Activated CD4-positive, alpha-beta memory T cell treated with anti-CD3 and anti-CD28 coated beads, Interleukin-2, amount 10 ng/mL, durations not matched to agents 7 days and 5 days (primary cell): ENCODE data around the gene FMNL3. TPM values are rescaled to one million over a fixed set of nuclear protein-coding genes. Genes with fewer than 3 reads are reported as not detected.

Experiments used
- CTCF ChIA-PET: fragments of 350-600 bp; sonication (Branson Sonifier 250); formaldehyde crosslinking; loops from one replicate; lab custom pipeline; 2021; ENCODE audit warnings: antibody characterized with exemption, inconsistent platforms; lab: Charles Lee
- POLR2A ChIA-PET: fragments of 350-600 bp; sonication (Branson Sonifier 250); formaldehyde crosslinking; loops from one replicate; lab custom pipeline; 2021; ENCODE audit warnings: antibody characterized with exemption; lab: Charles Lee
- DNase-seq: peaks from one replicate; pipeline ENCODE4 v3.0.0-alpha.2; 2020
- H3K27ac Mint-ChIP-seq: one replicate; pipeline ENCODE4 v1.8.0; 2021; ENCODE audit warnings: mild to moderate bottlenecking, mixed read lengths
- H3K27me3 Mint-ChIP-seq: one replicate; pipeline ENCODE4 v1.8.0; 2021; ENCODE audit warnings: mixed read lengths
- H3K36me3 Mint-ChIP-seq: one replicate; pipeline ENCODE4 v1.8.0; 2021; ENCODE audit warnings: low read depth, mixed read lengths
- H3K4me1 Mint-ChIP-seq: one replicate; pipeline ENCODE4 v1.8.0; 2021; ENCODE audit warnings: mixed read lengths
- H3K4me3 Mint-ChIP-seq: one replicate; pipeline ENCODE4 v1.8.0; 2021; ENCODE audit warnings: mild to moderate bottlenecking, mixed read lengths
- H3K9me3 Mint-ChIP-seq: one replicate; pipeline ENCODE4 v1.8.0; 2021; ENCODE audit warnings: mixed read lengths
- total RNA-seq, 2 experiments: library from RNA; stranded (reverse); gene quantifications; one replicate each; pipeline ENCODE4 v1.2.3, GENCODE V29; 2021

Gene FMNL3
- total RNA-seq, 2 experiments from 2014 or later = 34.7 to 34.9 TPM

DNA sequence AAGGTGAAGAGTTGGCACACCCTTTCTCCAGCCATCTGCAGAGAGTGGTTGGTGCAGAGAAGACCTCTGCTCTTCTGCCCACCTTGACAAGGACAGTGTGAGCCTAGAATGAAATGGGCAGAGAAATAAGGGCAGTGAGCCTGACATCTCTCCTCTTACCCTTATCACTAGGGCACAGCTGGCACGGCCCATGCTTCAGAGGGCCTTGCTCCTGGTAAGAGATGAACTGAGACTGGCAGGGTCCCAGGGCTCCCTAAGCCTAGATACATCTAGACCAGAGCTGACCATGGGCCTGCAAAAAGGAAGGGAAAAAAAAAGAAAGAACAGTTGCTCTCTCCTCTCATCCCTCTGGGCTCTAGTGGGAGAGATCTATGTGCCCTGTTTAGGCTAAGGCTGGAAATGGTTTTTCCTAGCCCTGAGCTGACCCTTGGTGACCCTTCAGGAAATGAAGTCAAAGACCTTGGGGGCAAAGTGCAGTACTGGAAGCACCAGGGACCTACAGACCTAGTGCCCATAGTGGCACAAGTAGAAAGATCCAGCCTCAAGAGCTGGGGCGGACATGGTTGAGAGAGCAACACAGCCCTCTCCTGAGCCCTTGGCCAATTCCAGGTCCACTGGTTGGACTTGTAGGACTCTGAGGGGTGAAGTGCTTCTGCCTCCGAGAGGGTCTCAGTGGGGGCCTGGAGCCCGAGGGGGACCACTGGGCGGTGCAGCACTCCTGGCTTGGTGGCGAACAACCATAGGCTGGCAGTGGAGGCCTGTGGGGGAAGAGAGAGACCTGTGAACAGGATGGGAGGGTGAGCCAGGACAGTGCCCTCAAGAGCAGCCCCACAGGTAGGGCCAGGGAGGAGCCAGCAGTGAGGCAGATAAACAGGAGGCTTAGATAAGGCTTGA lies 61.8 kb downstream of the FMNL3 start:
- H3K4me1 Mint-ChIP-seq = peaks cover 26% of the 10 kb centered on the region
- CTCF ChIA-PET = interaction anchor here (0.5 to 16.9 kb wide), 23 partner anchors 9 to 1531 kb away, joined by 3 to 372 read pairs (median 4); partner anchors contain the start of genes FMNL3, PRPF40B and TMBIM6
- H3K4me3 Mint-ChIP-seq = no peak overlapping the region
- peaks cover 32% of the 10 kb centered on the region for H3K36me3 Mint-ChIP-seq
- H3K27me3 Mint-ChIP-seq = no peaks in the 10 kb centered on the region
- no peak for DNase-seq
- POLR2A ChIA-PET = interaction anchor here (0.6 to 4.4 kb wide), 4 partner anchors 18 to 96 kb away, joined by 3 to 38 read pairs (median 5); partner anchors contain the start of genes FMNL3 and TMBIM6
- peak overlapping the region; percentile 61 for H3K27ac Mint-ChIP-seq
- no peaks in the 10 kb centered on the region for H3K9me3 Mint-ChIP-seq

DNA sequence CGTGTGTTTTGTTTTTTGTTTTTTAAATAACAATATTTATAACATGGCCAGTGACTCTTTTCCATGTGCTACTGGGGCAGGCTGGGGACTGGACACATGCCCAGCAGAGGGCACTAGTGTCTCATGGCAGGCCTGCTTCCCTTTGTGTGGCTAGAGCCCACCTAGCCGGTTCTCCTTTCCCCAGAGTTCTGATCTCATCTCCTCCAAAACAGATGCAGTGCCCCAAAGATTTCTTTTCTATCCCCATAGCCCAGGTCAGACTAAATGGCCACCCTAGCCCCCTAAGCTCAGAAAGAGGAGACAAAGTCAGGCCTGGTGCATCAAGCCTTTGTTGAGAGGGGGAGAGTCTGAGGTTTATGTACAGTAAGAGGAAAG lies 62.6 kb downstream of the FMNL3 start:
- Mint-ChIP-seq H3K4me1 (peaks cover 24% of the 10 kb centered on the region), H3K4me3 (no peak overlapping the region), H3K27me3 (no peaks in the 10 kb centered on the region), H3K27ac (peak overlapping the region; percentile 67), H3K36me3 (peaks cover 25% of the 10 kb centered on the region), H3K9me3 (no peaks in the 10 kb centered on the region)
- POLR2A ChIA-PET = interaction anchor here (0.6 to 4.4 kb wide), 4 partner anchors 19 to 97 kb away, joined by 3 to 38 read pairs (median 5); partner anchors contain the start of genes FMNL3 and TMBIM6
- DNase-seq = peak; percentile 83
- CTCF ChIA-PET = interaction anchor here (0.6 to 16.9 kb wide), 18 partner anchors 9 to 648 kb away, joined by 3 to 372 read pairs (median 4); partner anchors contain the start of genes FMNL3, PRPF40B and TMBIM6

DNA sequence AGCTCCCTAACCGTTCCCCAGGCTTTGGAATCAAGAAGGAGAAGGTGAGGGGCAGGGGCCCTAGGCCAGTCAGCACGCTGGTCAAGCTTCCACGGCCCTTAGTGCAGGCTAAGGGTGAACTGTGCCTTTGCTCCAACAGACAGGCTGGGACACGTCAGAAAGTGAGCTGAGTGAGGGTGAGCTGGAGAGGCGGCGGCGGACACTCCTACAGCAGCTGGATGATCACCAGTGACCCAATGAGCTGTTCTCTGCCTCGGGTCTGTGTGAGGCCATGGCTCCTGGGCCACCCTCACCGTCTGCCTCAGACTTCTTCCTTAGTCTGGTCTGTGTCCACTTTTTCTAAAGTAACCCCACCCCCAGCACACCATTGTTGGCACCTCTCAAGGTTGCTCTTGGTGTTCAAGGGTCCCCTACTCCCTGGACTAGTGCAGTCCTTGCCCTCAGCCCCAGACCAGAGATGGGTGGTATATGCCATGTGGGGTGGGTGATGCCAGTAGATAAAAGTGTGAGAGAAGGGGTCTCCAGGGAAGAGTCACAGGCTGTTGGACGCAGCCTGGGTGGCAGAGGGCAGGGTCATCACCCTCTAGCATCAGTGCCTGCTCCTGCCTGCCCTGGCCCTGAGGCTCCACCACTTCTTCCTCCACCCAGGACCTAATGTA lies 63.1 kb downstream of the FMNL3 start:
- POLR2A ChIA-PET = interaction anchor here (1.1 to 4.4 kb wide), 6 partner anchors 19 to 97 kb away, joined by 3 to 38 read pairs (median 5); partner anchors contain the start of genes FMNL3 and TMBIM6
- CTCF ChIA-PET = interaction anchor here (0.6 to 16.9 kb wide), 17 partner anchors 8 to 647 kb away, joined by 3 to 372 read pairs (median 4); partner anchors contain the start of genes FMNL3, PRPF40B and TMBIM6

DNA sequence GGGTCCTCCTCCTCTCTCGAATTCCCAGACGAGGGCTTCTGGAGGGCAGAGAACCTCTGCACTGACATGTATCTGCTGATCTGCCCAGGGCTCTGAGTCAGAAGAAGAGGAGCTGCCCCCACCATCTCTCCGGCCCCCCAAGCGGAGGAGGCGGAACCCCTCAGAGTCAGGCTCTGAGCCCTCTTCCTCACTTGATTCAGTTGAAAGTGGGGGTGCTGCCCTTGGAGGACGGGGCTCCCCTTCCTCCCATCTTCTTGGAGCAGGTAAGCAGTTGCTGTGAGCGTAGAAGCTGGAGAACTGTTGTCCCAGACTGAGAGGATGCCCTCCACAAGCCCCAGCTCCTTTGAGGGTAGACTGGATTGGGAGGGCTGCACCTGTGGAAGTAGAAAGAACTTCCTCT lies 64.1 kb downstream of the FMNL3 start:
- DNase-seq = no peak
- H3K27me3 Mint-ChIP-seq = no peaks in the 10 kb centered on the region
- ChIA-PET CTCF (interaction anchor here (1.1 to 16.9 kb wide), 8 partner anchors 13 to 135 kb away, joined by 3 to 372 read pairs (median 8); partner anchors contain the start of genes FMNL3 and TMBIM6), POLR2A (interaction anchor here (1.1 to 4.4 kb wide), 6 partner anchors 20 to 98 kb away, joined by 3 to 38 read pairs (median 4); partner anchors contain the start of genes FMNL3 and TMBIM6)
- no peak overlapping the region for H3K27ac Mint-ChIP-seq
- peaks cover 19% of the 10 kb centered on the region for H3K36me3 Mint-ChIP-seq
- H3K4me3 Mint-ChIP-seq = no peak overlapping the region
- H3K9me3 Mint-ChIP-seq = no peaks in the 10 kb centered on the region
- H3K4me1 Mint-ChIP-seq = peaks cover 12% of the 10 kb centered on the region

More for the DNA sequence above, 63.1 kb downstream of the FMNL3 start:
- no peak for DNase-seq
- Mint-ChIP-seq H3K27ac (peak overlapping the region; percentile 67), H3K9me3 (no peaks in the 10 kb centered on the region), H3K4me1 (peaks cover 21% of the 10 kb centered on the region), H3K36me3 (peaks cover 25% of the 10 kb centered on the region), H3K4me3 (no peak overlapping the region), H3K27me3 (no peaks in the 10 kb centered on the region)

DNA sequence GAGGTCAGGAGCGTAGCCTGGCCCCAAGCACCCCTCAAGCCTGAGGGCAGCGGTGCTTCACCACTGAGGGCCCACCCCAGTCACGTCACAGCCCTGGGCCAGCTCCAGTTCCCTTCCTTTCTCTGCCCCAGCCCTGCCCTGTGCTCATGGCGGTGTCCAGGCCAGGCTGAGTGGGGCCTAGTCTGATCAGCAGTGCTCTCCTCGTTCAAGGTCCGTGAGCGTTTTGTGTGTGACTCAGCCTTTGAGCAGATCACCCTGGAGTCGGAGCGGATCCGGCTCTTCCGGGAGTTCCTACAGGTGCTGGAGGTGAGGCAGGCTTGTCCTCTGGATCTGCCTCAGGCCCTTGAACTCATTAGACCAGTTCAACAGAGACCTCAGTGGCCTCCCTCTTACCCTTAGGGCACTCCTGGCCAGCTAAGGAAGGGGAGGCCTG lies 64.8 kb downstream of the FMNL3 start:
- Mint-ChIP-seq H3K9me3 (no peaks in the 10 kb centered on the region), H3K36me3 (peaks cover 15% of the 10 kb centered on the region), H3K4me3 (no peak overlapping the region), H3K27ac (no peak overlapping the region), H3K27me3 (no peaks in the 10 kb centered on the region), H3K4me1 (peaks cover 10% of the 10 kb centered on the region)
- DNase-seq = no peak
- POLR2A ChIA-PET = interaction anchor here (1.3 to 4.4 kb wide), 5 partner anchors 8 to 66 kb away, joined by 3 to 38 read pairs (median 4); partner anchors contain the start of gene FMNL3
- CTCF ChIA-PET = interaction anchor here (1.0 to 16.9 kb wide), 2 partner anchors 65 to 135 kb away, joined by 3 to 372 read pairs; partner anchors contain the start of gene FMNL3

DNA sequence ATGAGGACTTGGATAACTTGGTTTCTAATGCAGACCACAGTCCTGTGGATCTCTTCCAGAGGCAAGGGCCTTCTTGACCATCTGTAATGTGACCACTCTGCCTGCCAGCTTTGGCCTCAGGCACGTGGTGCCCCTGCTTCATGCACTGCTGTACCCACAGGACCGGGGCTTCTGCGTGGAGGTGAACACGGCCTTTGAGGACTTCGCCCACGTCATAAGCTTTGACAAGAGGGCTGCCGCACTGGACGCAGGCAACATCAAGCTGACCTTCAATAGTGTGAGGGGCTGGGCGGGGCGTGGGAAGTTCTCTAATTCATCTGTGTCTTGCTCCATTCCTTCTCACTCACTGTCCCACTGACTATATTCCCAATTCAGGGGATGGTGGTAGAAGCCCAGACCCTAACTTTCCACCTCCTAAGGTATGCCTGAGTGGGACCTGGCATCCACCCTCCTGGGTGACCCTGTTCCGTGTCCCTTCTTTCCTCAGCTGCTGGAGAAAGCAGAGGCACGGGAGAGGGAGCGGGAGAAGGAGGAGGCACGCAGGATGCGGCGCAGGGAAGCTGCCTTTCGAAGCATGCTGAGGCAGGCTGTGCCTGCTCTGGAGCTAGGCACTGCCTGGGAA lies 65.3 kb downstream of the FMNL3 start:
- Mint-ChIP-seq H3K4me3 (no peak overlapping the region), H3K9me3 (no peaks in the 10 kb centered on the region), H3K4me1 (peaks cover 16% of the 10 kb centered on the region), H3K27ac (no peak overlapping the region), H3K27me3 (no peaks in the 10 kb centered on the region), H3K36me3 (peaks cover 9% of the 10 kb centered on the region)
- no peak for DNase-seq
- ChIA-PET CTCF (interaction anchor here (0.5 to 16.9 kb wide), 3 partner anchors 65 to 354 kb away, joined by 3 to 372 read pairs (median 3); partner anchors contain the start of gene FMNL3), POLR2A (interaction anchor here (1.0 to 4.4 kb wide), 6 partner anchors 8 to 95 kb away, joined by 3 to 38 read pairs (median 4); partner anchors contain the start of gene FMNL3)

DNA sequence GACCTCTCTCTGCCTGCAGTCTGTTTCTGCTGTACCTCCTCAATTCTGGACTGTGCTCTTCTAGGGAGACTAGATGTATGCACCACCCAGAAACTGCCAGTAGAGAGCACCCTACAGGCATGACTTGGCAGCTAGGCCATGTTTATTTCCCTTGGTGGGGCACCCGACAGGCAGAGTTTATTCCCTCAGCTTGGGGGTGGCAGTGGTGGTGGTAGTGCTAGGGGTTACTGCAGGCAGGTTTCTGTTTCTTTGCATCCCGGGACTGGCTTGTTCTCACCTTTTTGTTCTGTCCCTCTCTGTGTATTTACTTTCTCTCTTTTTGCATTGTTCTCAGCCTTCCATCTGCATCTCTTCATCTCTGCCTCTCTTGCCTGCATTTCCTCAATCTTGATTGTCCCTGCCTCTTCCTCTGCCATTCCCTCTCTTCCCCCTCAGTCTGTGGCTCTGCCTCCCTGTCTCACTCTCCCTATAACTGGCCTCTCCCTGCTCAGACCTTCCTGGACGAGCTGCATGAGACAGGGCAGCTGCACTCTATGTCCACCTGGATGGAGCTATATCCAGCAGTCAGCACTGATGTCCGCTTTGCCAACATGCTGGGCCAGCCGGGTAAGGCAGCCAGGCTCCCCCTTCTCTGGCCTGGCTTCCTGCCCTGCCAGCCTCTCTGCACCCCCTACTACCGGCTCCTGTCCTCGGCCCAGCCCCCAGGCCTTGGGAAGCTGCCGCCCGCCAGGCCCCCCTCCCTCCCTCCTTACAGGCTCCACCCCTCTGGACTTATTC lies 70.0 kb downstream of the FMNL3 start:
- H3K36me3 Mint-ChIP-seq = no peaks in the 10 kb centered on the region
- POLR2A ChIA-PET = interaction anchor here (0.6 to 2.9 kb wide), 14 partner anchors 9 to 951 kb away, joined by 3 to 14 read pairs (median 4); partner anchors contain the start of genes FMNL3 and PRPF40B

DNA sequence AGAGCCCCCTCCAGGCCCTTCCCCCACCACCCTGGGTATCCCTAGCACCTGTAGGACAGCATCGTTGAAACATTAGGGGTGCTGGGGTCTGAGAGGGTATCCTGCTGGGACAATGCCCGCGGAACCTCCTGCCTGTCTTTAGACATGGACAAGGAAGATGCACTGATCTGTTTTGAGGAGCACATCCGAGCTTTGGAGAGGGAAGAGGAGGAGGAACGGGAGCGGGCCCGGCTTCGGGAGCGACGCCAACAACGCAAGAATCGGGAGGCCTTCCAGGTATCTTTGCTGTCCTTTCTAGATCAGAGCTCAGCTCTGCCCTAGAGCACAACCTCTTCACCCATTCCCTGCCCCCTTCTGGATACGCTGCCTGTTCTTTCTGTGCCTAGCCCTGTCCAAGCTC lies 70.6 kb downstream of the FMNL3 start:
- no peak for DNase-seq
- Mint-ChIP-seq H3K27me3 (no peaks in the 10 kb centered on the region), H3K27ac (no peak overlapping the region), H3K4me1 (peaks cover 16% of the 10 kb centered on the region), H3K9me3 (no peaks in the 10 kb centered on the region), H3K4me3 (no peak overlapping the region), H3K36me3 (no peaks in the 10 kb centered on the region)
- CTCF ChIA-PET = interaction anchor here (0.8 to 16.9 kb wide), 17 partner anchors 9 to 290 kb away, joined by 3 to 372 read pairs (median 5); partner anchors contain the start of genes DNAJC22, FMNL3, PRPF40B and TMBIM6
- POLR2A ChIA-PET = interaction anchor here (0.9 to 2.9 kb wide), 11 partner anchors 9 to 278 kb away, joined by 3 to 14 read pairs (median 4); partner anchors contain the start of genes FMNL3 and PRPF40B

More for the DNA sequence above, 70.0 kb downstream of the FMNL3 start:
- Mint-ChIP-seq H3K4me3 (no peak overlapping the region), H3K27ac (no peak overlapping the region), H3K9me3 (no peaks in the 10 kb centered on the region), H3K27me3 (no peaks in the 10 kb centered on the region), H3K4me1 (peaks cover 16% of the 10 kb centered on the region)
- CTCF ChIA-PET = interaction anchor here (0.5 to 16.9 kb wide), 23 partner anchors 8 to 294 kb away, joined by 3 to 372 read pairs (median 4); partner anchors contain the start of genes BCDIN3D, DNAJC22, FMNL3 and NCKAP5L
- DNase-seq = peak; percentile 68

DNA sequence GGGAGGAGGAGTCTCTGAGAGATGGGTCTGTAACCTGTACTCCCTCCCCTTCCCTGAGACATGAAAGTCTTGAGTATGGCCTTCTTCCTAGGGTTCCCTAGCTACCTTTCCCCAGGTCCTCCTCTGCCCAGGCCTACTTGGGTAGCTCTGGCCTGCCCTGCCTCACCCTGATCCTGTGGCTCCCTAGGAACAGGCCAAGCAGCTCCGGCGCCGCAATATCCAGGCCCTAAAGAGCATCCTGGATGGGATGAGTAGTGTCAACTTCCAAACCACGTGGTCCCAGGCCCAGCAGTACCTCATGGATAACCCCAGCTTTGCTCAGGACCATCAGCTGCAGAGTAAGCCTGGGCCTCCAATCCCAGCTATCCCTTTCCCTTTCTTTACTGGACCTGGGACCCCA lies 71.5 kb downstream of the FMNL3 start:
- H3K4me1 Mint-ChIP-seq = peaks cover 16% of the 10 kb centered on the region
- no peak overlapping the region for H3K4me3 Mint-ChIP-seq
- no peaks in the 10 kb centered on the region for H3K9me3 Mint-ChIP-seq
- no peaks in the 10 kb centered on the region for H3K27me3 Mint-ChIP-seq
- H3K27ac Mint-ChIP-seq = no peak overlapping the region
- H3K36me3 Mint-ChIP-seq = no peaks in the 10 kb centered on the region
- no peak for DNase-seq
- POLR2A ChIA-PET = interaction anchor here (0.8 to 1.2 kb wide), 4 partner anchors 12 to 201 kb away, joined by 3 to 4 read pairs (median 3); no protein-coding TSS in a partner anchor
- CTCF ChIA-PET = interaction anchor here (1.0 to 16.9 kb wide), 9 partner anchors 9 to 142 kb away, joined by 3 to 372 read pairs (median 6); partner anchors contain the start of genes FMNL3 and PRPF40B

DNA sequence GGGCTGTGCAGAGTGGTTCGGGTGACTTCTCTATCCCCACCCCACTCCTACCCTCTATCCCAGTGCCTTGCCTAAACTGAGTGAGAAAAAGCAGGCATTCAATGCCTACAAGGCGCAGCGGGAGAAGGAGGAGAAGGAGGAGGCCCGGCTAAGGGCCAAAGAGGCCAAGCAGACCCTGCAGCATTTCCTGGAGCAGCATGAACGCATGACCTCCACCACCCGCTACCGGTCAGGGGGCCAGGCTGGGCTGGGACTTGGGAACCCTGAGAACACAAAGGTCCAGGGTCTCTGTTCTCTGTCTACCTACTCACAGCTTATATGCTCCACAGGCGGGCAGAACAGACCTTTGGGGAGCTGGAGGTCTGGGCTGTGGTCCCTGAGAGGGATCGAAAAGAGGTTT lies 72.2 kb downstream of the FMNL3 start:
- Mint-ChIP-seq H3K4me1 (peaks cover 16% of the 10 kb centered on the region), H3K36me3 (no peaks in the 10 kb centered on the region), H3K27me3 (no peaks in the 10 kb centered on the region), H3K9me3 (no peaks in the 10 kb centered on the region), H3K27ac (no peak overlapping the region), H3K4me3 (no peak overlapping the region)
- no peak for DNase-seq
- POLR2A ChIA-PET = interaction anchor here (0.7 to 1.2 kb wide), 4 partner anchors 11 to 106 kb away, joined by 3 to 4 read pairs (median 3); partner anchors contain the start of gene TMBIM6
- CTCF ChIA-PET = interaction anchor here (1.0 to 16.9 kb wide), 4 partner anchors 10 to 128 kb away, joined by 4 to 372 read pairs (median 8); partner anchors contain the start of genes FMNL3 and PRPF40B
